ENCODE results near the gene C13orf46.

The C13orf46 gene

DNA sequence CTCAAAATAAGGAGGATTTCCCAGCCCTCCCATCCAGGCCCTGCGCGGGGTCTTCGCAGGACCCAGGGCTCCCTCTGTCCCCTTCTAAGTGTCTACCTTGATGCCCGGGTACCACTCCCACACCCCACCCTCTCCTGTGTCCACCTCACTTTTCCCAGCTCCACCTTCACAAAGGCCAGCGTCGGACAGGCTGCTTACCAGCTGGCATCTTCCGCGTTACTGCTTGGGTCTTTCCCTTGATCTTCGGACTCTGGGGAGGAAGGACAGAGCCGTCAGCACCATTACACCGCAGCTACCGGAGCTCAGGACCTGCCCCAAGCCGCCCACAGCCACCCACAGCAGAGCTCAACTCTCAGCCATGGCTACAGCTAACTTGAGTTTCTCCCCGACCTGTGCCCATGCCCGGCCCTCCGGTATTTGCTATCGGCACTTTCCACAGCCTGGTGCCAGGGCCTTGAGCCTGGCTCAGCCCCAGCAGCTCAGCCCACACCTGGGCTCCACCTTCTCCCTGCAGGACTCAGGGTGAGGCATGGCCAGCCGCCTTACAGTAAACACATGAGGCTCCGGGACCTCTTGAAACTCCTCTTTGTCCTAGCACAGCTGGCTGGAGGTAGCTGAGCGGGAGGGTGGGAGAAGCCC lies 3.8 kb downstream of the C13orf46 start:
- DNase-seq: no peak

DNA sequence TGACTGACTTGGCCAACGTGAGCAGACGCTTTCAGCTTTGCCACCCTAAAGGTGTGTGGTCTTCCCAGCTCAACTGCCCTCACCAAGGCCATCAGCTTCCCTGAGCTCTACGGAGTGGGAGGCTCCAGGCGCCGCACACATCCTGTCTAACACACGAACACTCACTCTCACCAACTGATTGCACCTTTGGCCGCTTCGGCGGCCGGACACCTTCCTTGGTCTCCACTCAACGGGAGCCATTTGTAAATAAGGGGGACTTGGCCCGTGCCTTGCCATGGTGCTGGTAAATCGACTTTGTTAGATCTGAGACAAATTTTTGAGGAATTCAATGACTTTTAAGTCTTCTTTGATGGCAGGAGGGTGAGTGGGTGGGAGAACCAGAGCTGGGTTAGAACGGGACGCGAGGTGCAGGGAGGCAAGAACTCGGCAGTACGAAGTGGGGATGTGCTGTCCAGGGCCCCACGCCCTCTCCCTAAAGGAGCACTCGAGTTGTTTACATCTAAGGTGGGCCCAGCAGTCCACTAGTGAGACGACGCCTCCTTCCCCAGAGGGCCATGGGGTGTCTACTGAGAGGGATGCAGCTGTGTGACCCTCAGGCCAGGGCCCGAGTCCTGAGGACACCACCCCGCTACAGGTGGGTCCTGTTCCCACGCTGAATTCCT lies 4.4 kb downstream of the C13orf46 start:
- DNase-seq: no peak

DNA sequence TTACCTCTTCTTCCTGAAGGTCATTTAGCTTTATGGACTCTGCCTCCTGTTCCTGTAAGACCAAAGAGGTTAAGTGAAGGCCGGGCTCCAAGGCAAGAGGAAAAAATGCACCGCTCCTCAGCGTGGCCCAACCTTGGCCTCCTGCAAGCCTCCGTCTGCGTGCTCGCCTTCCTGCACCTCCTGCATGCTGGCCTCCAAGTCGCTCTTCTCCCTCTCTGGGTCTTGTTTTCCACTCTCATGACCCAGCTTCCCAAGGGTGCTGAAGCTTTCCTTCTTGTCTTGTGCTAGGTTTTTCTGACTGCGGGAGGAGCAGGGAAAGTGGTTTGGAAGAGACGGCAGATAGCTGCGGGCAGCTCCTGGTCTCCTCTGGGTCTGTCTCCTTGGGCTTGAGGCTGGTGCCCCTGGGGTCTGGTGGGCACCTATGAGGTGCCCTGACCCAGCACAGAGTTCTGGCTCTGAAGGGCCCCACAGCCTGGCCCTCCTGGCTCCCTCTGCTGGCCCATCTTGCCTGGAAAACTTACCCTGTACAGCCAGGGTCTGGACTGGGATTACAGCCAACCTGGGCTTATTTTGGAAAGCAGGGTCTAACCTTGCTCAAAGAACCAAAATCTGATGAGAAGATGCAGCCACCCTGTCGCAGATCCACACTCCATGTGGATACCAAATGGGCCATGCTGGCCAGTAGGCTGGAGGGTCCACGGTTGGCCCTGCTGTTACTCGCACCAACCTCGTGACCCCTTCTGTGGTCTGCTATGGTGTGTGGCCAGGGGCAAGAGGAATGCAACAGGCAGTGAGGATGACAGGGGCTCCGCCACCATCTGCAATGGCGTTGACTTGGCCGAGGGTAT lies 5.2 kb downstream of the C13orf46 start:
- DNase-seq: no peak

DNA sequence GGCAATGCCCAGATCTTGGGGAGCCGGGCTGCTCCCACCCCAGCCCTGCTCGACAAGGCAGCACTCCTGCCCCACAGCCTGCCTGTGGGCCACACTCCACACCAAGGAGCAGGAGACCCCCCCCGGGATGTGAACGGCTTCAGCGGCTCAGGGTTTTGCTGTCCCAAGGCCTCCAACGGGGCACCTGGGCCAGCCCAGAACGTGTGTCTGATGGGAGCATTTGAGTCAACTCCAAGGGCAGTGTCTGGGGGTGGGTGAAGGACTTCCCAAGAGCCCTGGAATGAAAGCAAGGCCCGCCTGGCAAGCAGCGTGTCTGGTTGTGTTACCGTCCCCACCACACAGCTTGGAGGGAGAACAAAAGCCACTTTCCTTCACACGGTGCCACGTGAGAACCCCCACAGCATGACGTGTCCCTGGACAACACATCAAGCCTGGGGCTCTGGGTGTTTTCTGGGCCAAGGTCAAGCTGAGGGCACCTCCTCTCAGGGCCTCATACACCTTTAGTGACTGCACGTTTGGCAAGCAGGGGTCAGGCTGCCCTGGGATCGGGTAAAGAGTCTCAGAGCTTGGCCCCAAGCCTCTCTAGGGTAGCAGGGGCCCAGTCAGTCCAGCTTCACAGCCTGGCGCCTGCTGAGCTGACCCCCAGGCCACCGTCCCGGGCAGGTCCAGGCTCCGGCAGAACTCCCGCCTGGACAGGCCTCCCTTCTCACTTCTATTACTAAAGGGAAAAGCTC lies 6.0 kb downstream of the C13orf46 start:
- DNase-seq: no peak

DNA sequence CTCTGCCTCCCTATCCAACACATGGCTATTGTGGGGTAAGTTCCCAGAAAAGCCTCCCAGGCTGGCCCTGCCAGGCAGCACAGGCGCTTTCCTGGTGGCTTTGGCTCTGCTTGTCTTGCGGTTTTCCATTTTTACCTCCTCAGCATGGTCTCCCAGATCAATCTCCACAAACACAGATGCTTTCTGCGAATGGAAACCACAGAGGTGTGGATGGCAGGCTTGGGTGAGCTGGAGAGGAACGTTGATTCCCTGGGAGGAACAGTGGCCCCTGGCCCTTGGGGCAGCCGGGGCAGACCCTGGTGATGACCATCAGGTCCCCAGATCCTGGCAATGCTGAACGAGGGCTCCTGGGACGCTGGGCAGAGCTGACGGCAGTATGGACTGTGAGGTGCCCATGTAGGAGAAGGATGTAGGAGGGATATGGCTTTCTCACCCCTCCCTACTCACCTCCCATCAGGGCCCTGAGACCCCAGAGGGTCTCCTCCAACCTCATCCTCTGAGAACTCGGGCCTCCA lies 6.6 kb downstream of the C13orf46 start:
- no peak for DNase-seq

DNA sequence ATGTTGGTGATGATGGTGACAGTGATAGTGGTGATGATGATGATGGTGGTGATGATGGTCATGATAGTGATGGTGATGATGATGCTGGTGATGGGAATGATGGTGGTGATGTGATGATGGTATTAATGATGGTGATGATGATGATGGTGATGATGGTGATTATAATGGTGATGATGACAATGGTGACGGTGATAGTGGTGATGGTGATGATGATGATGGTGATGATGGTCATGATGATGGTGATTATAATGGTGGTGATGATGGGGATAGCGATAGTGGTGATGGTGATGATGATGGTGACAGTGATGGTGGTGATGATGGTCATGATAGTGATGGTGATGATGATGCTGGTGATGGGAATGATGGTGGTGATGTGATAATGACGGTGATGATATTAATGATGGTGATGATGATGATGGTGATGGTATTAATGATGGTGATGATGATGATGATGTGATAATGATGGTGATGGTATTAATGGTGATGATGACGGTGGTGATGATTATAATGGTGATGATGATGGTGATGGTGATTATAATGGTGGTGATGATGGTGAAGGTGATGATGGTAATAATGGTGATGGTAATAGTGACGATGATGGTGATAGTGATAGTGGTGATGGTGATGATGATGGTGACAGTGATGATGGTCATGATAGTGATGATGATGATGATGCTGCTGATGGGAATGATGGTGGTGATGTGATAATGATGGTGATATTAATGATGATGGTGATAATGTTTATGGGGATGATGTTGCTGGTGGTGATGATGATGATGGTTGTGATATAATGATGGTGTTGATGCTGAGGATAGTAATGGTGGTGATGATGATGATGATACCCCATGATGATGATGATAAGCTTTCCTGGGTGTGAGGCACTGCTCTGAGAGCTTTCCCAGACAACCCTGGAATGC lies 7.7 kb downstream of the C13orf46 start:
- no peak for DNase-seq

DNA sequence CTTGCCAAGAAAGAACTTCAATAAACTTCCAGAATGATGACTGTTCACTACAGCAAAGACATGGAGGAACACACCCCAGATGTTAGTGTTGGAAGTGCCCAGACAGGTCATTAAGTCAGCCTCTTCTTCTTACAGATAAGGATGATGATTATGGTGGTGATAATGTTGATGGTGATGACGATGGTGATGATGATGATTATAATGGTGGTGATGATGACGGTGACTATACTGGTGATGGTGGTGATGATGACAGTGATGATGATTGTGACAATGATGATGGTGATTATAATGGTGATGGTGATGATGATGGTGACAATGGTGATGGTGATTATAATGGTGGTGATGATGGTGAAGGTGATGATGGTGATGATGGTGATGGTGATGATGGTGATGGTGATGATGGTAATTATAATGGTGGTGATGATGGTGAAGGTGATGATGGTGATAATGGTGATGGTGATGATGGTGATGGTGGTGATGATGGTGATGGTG lies 8.4 kb downstream of the C13orf46 start:
- no peak for DNase-seq

DNA sequence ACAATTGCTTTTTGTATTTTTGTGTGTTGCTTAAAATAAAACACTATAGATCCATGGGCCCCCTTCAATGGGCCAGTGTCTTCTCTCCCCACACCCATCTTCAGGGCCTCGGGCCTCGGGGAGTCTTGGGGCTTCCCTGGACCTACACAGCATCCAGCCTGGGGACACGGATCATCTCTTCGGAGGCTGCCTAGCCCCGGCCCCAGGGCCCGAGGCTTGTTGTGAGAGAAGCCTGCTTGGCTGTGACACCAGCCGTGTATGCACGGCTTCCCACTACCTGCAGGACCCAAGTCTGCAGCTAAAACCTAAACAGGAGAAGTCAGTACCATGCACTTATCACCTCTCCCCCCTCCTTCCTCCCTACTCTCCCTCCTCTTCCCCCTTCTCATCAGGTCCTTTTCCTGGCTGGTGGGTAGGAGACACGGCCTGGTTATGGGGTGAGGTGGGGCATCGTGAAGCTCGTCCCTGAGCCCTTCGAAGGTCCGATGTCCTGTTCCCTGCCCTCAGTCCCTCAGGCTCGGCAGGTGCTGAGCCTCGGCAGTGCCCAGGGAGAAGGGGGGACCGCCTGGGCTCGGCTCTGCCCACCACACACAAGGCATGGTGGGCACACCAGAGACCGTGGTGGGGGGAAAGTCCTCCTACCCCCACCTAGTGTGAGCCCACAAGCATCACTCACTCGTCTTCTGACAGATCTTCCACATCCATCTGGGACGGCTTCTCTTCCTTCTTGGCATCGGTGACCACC lies 9.5 kb downstream of the C13orf46 start:
- DNase-seq: no peak

DNA sequence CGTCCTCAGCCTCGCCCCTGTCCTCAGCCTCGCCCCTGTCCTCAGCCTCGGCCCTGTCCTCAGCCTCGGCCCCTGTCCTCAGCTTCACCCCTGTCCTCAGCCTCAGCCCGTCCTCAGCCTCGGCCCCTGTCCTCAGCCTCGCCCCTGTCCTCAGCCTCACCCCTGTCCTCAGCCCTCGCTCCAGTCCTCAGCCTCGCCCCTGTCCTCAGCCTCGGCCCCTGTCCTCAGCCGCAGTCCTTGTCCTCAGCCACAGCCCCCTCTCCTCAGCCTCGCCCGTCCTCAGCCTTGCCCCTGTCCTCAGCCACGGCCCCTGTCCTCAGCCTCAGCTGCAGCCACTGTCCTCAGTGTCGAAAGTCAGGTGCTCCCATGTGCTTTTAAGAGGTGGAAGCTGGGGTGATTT lies 10.5 kb downstream of the C13orf46 start:
- DNase-seq: no peak

DNA sequence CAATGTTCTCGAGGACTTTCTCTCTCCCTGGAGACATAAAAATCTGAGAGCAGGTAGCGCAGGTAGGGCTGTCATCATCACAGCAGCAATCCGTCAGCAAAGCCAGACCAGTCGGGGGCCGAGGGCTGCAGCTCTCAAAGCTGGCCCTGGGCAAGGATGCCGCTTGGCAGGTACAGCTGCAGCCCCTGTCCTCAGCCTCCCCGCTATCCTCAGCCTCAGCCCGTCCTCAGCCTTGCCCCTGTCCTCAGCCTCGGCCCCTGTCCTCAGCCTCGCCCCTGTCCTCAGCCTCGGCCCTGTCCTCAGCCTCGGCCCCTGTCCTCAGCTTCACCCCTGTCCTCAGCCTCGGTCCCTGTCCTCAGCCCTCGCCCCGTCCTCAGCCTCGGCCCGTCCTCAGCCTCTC lies 10.9 kb downstream of the C13orf46 start:
- DNase-seq: no peak

DNA sequence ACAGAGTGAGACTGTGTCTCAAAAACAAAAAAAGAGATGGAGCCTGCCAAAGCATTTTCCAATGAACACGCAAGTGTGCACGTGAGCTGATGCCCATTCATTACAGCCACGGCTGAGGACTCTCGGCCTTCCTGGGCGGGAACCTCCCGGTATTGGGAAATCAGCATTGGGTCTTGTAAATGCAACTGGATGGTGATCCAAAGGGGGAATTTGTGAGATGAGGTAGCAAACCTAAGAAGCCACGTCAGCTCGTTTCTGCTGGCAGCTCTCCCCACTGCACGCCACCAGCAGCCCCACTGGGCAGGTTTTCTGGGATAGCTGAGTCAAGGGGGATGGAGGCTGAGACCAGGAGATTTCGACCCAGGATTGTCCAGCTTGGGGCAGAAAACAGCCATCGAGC lies 11.5 kb downstream of the C13orf46 start:
- DNase-seq: no peak

DNA sequence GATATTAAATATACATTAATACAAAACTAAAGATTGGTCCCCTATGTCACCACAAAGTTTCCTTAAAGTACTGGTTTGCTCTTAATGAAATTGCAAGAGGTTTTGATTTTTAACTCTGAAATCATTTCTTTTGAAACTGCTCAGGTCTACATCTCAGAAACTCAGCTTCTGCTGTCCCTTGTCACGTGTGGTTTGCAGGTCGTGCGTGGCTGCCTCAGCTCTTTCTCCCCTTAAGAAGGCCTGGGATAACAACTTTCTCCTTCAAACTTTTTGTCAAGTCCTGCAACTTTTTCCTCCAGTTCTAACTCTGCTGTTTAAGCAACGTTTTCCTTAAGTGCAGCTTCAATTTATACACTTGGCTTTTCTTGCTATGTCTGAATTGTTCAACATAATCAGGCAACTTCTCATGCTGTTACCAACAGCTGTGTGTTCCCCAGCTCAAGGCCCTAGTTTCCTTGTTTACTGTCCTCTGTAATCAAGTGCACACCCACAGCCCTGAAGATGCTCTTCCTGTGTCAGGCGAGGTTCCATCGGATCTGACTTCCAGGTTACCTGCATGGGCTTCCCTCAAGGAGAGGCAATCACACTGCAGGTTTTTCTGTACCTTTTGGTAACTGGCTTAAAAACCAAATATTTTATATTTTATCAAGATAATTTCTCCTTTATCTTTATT lies 13.5 kb downstream of the C13orf46 start:
- no peak for DNase-seq

DNA sequence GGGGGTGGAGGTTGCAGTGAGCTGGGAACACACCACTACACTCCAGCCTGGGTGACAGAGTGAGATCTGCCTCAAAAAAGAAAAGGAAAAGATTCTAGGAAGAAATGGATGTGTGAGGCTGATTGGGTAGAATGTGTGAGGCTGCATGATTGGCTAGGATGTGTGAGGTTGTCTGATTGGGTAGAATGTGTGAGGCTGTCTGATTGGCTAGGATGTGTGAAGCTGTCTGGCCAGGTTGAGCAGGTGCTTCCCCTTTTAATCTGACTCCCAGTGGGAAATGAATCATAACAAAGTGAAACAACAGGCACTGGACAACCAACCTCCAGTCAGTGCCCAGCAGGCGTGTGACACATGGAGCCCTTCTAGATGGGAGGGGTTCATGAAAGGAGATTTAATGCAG lies 14.7 kb downstream of the C13orf46 start:
- no peak for DNase-seq

DNA sequence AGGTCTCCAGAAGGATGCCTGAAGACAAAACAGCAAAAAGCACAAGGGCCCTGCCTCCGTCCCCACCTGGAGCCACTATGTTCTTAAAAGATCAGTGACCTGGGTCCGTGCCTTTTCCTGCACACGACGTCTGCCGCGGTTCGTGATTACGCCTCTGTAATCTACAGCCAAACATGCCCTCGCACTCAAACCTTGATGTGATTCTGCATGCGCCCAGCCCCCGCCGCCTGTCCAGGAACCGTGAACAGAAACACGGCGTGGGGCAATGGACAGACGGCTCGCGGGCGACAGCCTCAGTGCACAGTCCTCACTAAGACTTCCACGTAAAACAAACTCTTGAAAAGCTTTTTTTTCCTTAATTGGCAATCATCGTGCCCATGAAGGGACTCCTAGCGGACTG lies 15.5 kb downstream of the C13orf46 start:
- DNase-seq: no peak

DNA sequence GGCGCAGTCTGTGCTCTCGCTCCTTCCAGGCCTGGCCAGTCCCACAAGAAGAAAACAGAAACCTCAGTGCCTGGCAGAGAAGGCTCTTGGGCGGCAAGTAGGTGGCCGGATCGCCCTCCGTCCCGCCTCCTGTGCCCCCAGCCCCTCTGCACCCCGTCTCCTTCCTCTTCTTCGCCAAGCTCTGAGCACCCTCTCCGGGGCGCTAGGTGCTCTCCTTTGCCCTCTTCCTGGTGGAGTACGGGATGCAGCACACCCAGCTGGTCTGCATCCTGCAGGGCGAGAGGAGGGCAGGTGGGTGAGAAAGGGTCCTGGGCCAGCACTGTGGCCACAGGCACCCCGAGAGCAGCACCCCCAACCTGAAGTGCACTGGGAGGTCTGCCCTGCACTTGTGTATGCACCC lies 17.3 kb downstream of the C13orf46 start:
- DNase-seq: no peak

DNA sequence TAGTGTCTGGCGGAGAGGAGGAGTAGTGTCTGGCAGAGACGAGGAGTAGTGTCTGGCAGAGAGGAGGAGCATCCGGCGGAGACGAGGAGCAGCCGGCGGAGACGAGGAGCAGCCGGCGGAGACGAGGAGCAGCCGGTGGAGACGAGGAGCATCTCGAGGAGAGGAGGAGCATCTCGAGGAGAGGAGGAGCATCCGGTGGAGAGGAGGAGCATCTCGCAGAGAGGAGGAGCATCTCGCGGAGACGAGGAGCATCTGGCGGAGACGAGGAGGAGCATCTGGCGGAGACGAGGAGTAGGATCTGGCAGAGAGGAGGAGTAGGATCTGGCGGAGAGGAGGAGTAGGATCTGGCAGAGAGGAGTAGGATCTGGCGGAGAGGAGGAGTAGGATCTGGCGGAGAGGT lies 18.2 kb downstream of the C13orf46 start:
- no peak for DNase-seq

DNA sequence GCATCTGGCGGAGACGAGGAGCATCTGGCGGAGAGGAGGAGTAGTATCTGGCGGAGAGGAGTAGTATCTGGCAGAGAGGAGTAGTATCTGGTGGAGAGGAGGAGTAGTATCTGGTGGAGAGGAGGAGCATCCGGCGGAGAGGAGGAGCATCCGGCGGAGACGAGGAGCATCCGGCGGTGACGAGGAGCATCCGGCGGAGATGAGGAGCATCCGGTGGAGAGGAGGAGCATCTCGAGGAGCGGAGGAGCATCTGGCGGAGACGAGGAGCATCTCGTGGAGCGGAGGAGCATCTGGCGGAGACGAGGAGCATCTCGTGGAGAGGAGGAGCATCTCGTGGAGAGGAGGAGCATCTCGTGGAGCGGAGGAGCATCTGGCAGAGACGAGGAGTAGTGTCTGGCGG lies 18.6 kb downstream of the C13orf46 start:
- DNase-seq: no peak

DNA sequence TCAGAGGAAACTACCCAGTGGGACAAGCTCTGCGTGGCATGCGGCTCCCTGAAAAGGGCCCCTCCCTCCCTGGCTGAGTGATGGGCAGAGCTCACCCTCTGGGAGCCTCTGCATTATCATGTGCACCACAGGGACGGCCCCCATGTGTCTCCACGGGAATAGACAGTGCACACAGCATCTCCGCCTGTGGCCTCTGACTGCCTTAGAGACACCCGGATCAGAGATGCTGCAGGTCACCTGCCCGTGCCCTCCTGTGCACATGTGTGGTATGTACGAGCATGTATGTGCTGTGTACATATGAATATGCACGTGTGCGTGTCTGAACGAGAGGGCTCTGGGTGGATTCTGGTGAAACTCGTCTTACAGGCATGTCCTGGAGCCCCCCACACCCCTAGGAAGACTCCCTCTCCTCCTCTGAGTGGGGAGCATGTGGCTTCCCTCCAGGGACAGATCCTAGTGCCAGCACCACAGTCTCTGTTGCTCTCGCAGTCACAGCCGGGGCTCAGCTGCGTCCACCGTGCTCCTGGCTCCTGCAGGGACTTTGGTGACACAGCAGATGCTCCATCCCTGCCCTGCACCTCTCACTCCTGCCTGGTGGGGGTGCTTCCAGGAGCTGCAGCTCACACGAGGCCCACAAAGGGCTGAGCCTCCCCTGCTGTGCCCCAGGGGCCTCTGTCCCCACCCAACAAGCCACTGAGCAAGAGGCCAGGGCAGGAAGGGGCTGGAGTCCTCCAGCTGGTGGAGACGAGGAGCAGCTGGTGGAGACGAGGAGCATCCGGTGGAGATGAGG lies 19.6 kb downstream of the C13orf46 start:
- DNase-seq: no peak

DNA sequence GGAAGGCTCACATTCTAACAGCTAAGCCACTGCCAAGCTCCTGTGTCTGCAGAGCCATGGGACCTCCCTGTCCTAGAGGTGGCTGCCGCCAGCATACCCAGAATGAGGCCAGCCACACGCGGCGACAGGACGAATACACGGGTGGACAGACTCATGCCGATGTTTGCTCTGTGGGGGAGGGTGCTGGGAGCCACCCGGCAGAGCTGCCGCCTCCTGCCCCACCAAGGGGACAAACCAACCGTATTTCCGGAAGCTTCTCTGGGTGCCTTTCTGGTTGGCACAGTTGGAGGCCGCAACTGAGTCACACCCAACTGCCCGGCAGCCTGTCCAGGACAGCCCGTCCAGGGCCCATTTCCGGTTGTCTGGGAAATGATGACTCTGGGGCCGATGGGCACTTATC lies 20.3 kb downstream of the C13orf46 start:
- DNase-seq: no peak
